HepG2 (cell line): ENCODE data around the gene HDAC4. TPM values are rescaled to one million over a fixed set of nuclear protein-coding genes. Genes with fewer than 3 reads are reported as not detected.
A peak's percentile ranks its signal among the peaks of the same experiment; 100 is the strongest.

Source experiments
- CBX2 ChIP-seq, 2 experiments: fragments of 200-600 bp in 1 of 2; sonication (generic); formaldehyde crosslinking in 1 of 2; IDR thresholded peaks; 2 replicates each; pipeline versions ENCODE4 v1.7.0 to v1.8.1; 2018 to 2022; ENCODE audit warnings: low read depth in 2 of 2, low read length in 1 of 2, mild to moderate bottlenecking in 1 of 2, missing genetic modification reagents in 1 of 2
- CREM ChIP-seq, 2 experiments: sonication (generic) in 1 of 2; formaldehyde crosslinking in 1 of 2; IDR thresholded peaks; 2 replicates each; pipeline versions ENCODE4 v1.4.0 to v1.6.1; 2016 to 2020; ENCODE audit warnings: antibody characterized with exemption in 1 of 2, mild to moderate bottlenecking in 1 of 2, missing genetic modification reagents in 1 of 2
- GABPB1 ChIP-seq: IDR thresholded peaks from 2 replicates; pipeline ENCODE4 v1.6.1; 2016; ENCODE audit warnings: mild to moderate bottlenecking, missing genetic modification reagents, moderate library complexity, missing compliant biosample characterization
- PHF21A ChIP-seq: sonication (generic); formaldehyde crosslinking; IDR thresholded peaks from 2 replicates; pipeline ENCODE4 v1.5.0; 2020; ENCODE audit warnings: mild to moderate bottlenecking, missing genetic modification reagents
- REXO4 ChIP-seq: sonication (generic); formaldehyde crosslinking; IDR thresholded peaks from 2 replicates; pipeline ENCODE4 v1.8.0; 2022; ENCODE audit warnings: missing genetic modification reagents, mild to moderate bottlenecking, borderline replicate concordance
- RXRB ChIP-seq: IDR thresholded peaks from 2 replicates; pipeline ENCODE4 v1.6.1; 2016; ENCODE audit warnings: borderline replicate concordance, missing genetic modification reagents, missing compliant biosample characterization
- TEAD3 ChIP-seq: optimal IDR thresholded peaks from 2 replicates; pipeline ENCODE3; 2016; ENCODE audit warnings: borderline replicate concordance
- ZFP1 ChIP-seq: IDR thresholded peaks from 2 replicates; pipeline ENCODE4 v1.6.1; 2016
- ZNF75D ChIP-seq: sonication (generic); formaldehyde crosslinking; IDR thresholded peaks from 2 replicates; pipeline ENCODE4 v1.8.1; 2023; ENCODE audit warnings: missing genetic modification reagents, mild to moderate bottlenecking, borderline replicate concordance
- ZNF772 ChIP-seq: sonication (generic); formaldehyde crosslinking; IDR thresholded peaks from 2 replicates; pipeline ENCODE4 v1.5.0; 2020; ENCODE audit warnings: mild to moderate bottlenecking, missing genetic modification reagents
- ZNF775 ChIP-seq: sonication (generic); formaldehyde crosslinking; IDR thresholded peaks from 2 replicates; pipeline ENCODE4 v1.4.0; 2020; ENCODE audit warnings: missing genetic modification reagents, mild to moderate bottlenecking, moderate library complexity, borderline replicate concordance
- polyA plus RNA-seq, 8 experiments: library from polyadenylated mRNA; depleted of rRNA in 3 of 8; stranded (reverse) in 7 of 8; unstranded in 1 of 8; fragments of >200 nt; fragmentation: Illumina TruSeq in 4 of 8; extraction: Trizol in 4 of 8; gene quantifications; 2 replicates each; pipeline versions ENCODE4 v1.2.1 to v1.2.3, GENCODE V29; 2011 to 2016; ENCODE audit warnings: low read depth in 4 of 8, missing spikeins in 1 of 8, mixed read lengths in 1 of 8; ENCODE audit not compliant: insufficient read depth in 1 of 8
- total RNA-seq, 5 experiments: library from RNA; depleted of rRNA; stranded (reverse); fragments of >200 nt; fragmentation: Illumina TruSeq; extraction: Trizol; gene quantifications; 2 replicates each; pipeline ENCODE4 v1.2.3, GENCODE V29; 2016; ENCODE audit warnings: low read depth in 1 of 5
- TF ChIP-seq, protein P1 (sequence below), 2 experiments: fragments of 450-650 bp in 1 of 2; sonication (generic) in 1 of 2; formaldehyde crosslinking in 1 of 2; IDR thresholded peaks; 2 replicates each; pipeline versions ENCODE4 v1.6.1 to v1.8.0; 2016 to 2022; ENCODE audit warnings: antibody characterized with exemption in 1 of 2, mild to moderate bottlenecking in 1 of 2, missing genetic modification reagents in 1 of 2
- TF ChIP-seq, protein P2 (sequence below): IDR thresholded peaks from 2 replicates; pipeline ENCODE4 v1.6.1; 2016; ENCODE audit warnings: low read depth, missing genetic modification reagents, missing compliant biosample characterization

Gene HDAC4
- total and polyA plus RNA-seq, 2 of the 13 experiments (the other 11 are each of a cell fraction or from before 2014, with no cell fraction given) = 10.1 to 11.5 TPM

DNA sequence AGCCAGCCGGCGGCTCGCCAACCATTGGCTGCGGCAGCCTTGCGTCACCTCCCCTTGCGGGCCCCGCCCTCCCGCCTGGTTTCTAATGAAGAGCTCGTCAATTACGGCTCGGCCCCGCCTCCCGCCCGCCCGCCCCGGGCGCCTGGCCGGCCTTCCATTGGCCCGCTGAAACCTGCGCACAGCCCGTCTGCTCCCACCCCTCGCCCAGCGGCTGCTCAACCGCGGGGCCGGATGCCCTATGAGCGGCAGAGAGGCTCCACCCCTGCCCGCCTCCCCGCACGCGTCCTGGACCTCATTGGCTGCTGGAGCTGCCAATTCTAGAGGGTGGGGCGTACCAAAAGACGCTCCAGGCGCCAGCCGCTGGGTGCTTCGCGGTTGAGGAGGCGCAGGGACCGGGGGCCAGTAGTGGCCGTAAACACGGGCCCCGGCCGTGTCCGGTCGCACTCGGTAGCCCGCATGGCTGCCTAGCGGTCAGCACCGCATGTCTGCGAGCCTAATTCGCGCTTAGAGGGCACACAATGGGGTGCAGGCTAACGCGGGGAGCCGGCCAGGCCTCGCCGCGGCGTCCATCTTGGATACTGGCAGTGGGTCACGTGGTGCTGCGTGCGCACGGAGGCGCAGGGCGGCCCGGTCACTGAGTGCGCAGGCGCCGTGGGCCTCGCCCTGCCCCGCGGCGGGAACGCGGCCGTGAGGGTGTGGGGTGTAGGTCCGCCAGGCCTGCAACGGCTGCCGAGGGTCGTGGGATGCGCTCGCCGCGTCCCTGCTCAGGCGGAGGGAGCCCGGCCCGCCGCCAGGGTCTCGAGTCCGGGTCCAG is 454 bp upstream of the HDAC4 start (continued):
- TF ChIP-seq, protein P1, sequence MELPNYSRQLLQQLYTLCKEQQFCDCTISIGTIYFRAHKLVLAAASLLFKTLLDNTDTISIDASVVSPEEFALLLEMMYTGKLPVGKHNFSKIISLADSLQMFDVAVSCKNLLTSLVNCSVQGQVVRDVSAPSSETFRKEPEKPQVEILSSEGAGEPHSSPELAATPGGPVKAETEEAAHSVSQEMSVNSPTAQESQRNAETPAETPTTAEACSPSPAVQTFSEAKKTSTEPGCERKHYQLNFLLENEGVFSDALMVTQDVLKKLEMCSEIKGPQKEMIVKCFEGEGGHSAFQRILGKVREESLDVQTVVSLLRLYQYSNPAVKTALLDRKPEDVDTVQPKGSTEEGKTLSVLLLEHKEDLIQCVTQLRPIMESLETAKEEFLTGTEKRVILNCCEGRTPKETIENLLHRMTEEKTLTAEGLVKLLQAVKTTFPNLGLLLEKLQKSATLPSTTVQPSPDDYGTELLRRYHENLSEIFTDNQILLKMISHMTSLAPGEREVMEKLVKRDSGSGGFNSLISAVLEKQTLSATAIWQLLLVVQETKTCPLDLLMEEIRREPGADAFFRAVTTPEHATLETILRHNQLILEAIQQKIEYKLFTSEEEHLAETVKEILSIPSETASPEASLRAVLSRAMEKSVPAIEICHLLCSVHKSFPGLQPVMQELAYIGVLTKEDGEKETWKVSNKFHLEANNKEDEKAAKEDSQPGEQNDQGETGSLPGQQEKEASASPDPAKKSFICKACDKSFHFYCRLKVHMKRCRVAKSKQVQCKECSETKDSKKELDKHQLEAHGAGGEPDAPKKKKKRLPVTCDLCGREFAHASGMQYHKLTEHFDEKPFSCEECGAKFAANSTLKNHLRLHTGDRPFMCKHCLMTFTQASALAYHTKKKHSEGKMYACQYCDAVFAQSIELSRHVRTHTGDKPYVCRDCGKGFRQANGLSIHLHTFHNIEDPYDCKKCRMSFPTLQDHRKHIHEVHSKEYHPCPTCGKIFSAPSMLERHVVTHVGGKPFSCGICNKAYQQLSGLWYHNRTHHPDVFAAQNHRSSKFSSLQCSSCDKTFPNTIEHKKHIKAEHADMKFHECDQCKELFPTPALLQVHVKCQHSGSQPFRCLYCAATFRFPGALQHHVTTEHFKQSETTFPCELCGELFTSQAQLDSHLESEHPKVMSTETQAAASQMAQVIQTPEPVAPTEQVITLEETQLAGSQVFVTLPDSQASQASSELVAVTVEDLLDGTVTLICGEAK (IDR thresholded peaks at IDR 0.05) = no peak
- TF ChIP-seq, protein P1 (CRISPR knock-in tag; IDR thresholded peaks at IDR 0.05) = peak; percentile 95
- TF ChIP-seq REXO4 (CRISPR knock-in tag) (peak; percentile 99), RXRB (peak; percentile 63), TEAD3 (CRISPR knock-in tag) (peak; percentile 74), CREM (IDR thresholded peaks at IDR 0.05) (peak; percentile 77), CREM (CRISPR knock-in tag; IDR thresholded peaks at IDR 0.05) (0 out of 2 replicates have a peak, but pooled peaks have one; percentile 33), ZFP1 (no peak), PHF21A (peak; percentile 73; the same call in 1 of the 2 replicates), CBX2 (IDR thresholded peaks at IDR 0.05; ENCODE audit: low read depth, low read length) (no peak), CBX2 (CRISPR knock-in tag; IDR thresholded peaks at IDR 0.05; ENCODE audit: low read depth) (peak; percentile 99), ZNF775 (CRISPR knock-in tag) (peak; percentile 73; the same call in 1 of the 2 replicates), ZNF772 (peak; percentile 99), ZNF75D (peak; percentile 87; the same call in 1 of the 2 replicates), GABPB1 (CRISPR knock-in tag) (peak; percentile 91)
- TF ChIP-seq, protein P2, sequence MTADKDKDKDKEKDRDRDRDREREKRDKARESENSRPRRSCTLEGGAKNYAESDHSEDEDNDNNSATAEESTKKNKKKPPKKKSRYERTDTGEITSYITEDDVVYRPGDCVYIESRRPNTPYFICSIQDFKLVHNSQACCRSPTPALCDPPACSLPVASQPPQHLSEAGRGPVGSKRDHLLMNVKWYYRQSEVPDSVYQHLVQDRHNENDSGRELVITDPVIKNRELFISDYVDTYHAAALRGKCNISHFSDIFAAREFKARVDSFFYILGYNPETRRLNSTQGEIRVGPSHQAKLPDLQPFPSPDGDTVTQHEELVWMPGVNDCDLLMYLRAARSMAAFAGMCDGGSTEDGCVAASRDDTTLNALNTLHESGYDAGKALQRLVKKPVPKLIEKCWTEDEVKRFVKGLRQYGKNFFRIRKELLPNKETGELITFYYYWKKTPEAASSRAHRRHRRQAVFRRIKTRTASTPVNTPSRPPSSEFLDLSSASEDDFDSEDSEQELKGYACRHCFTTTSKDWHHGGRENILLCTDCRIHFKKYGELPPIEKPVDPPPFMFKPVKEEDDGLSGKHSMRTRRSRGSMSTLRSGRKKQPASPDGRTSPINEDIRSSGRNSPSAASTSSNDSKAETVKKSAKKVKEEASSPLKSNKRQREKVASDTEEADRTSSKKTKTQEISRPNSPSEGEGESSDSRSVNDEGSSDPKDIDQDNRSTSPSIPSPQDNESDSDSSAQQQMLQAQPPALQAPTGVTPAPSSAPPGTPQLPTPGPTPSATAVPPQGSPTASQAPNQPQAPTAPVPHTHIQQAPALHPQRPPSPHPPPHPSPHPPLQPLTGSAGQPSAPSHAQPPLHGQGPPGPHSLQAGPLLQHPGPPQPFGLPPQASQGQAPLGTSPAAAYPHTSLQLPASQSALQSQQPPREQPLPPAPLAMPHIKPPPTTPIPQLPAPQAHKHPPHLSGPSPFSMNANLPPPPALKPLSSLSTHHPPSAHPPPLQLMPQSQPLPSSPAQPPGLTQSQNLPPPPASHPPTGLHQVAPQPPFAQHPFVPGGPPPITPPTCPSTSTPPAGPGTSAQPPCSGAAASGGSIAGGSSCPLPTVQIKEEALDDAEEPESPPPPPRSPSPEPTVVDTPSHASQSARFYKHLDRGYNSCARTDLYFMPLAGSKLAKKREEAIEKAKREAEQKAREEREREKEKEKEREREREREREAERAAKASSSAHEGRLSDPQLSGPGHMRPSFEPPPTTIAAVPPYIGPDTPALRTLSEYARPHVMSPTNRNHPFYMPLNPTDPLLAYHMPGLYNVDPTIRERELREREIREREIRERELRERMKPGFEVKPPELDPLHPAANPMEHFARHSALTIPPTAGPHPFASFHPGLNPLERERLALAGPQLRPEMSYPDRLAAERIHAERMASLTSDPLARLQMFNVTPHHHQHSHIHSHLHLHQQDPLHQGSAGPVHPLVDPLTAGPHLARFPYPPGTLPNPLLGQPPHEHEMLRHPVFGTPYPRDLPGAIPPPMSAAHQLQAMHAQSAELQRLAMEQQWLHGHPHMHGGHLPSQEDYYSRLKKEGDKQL (CRISPR knock-in tag) = no peak
